GM12878 (cell line): ENCODE measurements around the gene GARNL3. TPM values are rescaled to one million over a fixed set of nuclear protein-coding genes. Genes with fewer than 3 reads are reported as not detected.

ENCODE experiments used
- ATAC-seq: fragments of 200-7000 bp; cut with Tn5 transposase; 3 replicates; pipeline ENCODE4 v1.9.1; 2020; ENCODE audit warnings: mild to moderate bottlenecking, moderate library complexity
- BruUV-seq: library from RNA; stranded (reverse); fragments of 400-500 nt; replicated peaks from 2 replicates; lab custom pipeline; 2021; lab: Mats Ljungman, UMichigan
- CTCF ChIA-PET: fragments of 300-600 bp; sonication (Branson Sonifier 250); formaldehyde crosslinking; extraction: SDS; loops from one replicate; lab custom pipeline; 2021; ENCODE audit warnings: inconsistent platforms; lab: Yijun Ruan, JAX
- POLR2A ChIA-PET: fragments of 350-600 bp; formaldehyde crosslinking; extraction: SDS; loops from one replicate; lab custom pipeline; 2021; ENCODE audit warnings: inconsistent platforms; lab: Charles Lee
- RAD21 ChIA-PET: fragments of 300-600 bp; sonication (Branson Sonifier 250); formaldehyde crosslinking; loops from one replicate; lab custom pipeline; 2023; ENCODE audit warnings: antibody characterized with exemption; ENCODE audit not compliant: unreplicated experiment; lab: Charles Lee
- SMC1A ChIA-PET: fragments of 300-600 bp; sonication (Branson Sonifier 250); formaldehyde crosslinking; loops from one replicate; lab custom pipeline; 2023; ENCODE audit not compliant: unreplicated experiment, uncharacterized antibody; lab: Charles Lee
- DNase-seq: peaks from one replicate; pipeline ENCODE4 v3.0.0-alpha.2; 2011; ENCODE audit warnings: low read depth, low spot score
- FAIRE-seq: peaks from 3 replicates; lab custom pipeline; 2011; peaks lifted over from hg19 to GRCh38; lab: Jason Lieb, UNC
- H2AFZ ChIP-seq: 2 replicates; pipeline ENCODE4 v1.6.0; 2011; ENCODE audit warnings: low read depth, low read length, control low read depth; ENCODE audit not compliant: control insufficient read depth
- H3K27ac ChIP-seq: 2 replicates; pipeline ENCODE4 v1.5.1; 2011; ENCODE audit warnings: control low read depth; ENCODE audit not compliant: control insufficient read depth, insufficient read depth
- H3K27me3 ChIP-seq, 2 experiments: replicated peaks in 1 of 2; 2 replicates each; pipeline versions ENCODE4 v1.6.0 to v1.6.1; 2011; ENCODE audit warnings: low read length in 1 of 2; ENCODE audit not compliant: control insufficient read depth in 2 of 2, insufficient read depth in 2 of 2
- H3K36me3 ChIP-seq, 2 experiments: 2 replicates each; pipeline ENCODE4 v1.5.1; 2011; ENCODE audit warnings: low read length in 1 of 2; ENCODE audit not compliant: control insufficient read depth in 2 of 2, insufficient read depth in 2 of 2
- H3K4me1 ChIP-seq: 2 replicates; pipeline ENCODE4 v1.6.1; 2011; ENCODE audit warnings: mild to moderate bottlenecking, low read length, moderate library complexity, mixed read lengths; ENCODE audit not compliant: control insufficient read depth, insufficient read depth
- H3K4me2 ChIP-seq: 2 replicates; pipeline ENCODE4 v1.6.0; 2011; ENCODE audit warnings: control low read depth; ENCODE audit not compliant: control insufficient read depth, insufficient read depth
- H3K4me3 ChIP-seq: fragments of 200-600 bp; sonication (generic); 2 replicates; pipeline ENCODE4 v1.5.1; 2016
- H3K79me2 ChIP-seq: 2 replicates; pipeline ENCODE4 v1.6.0; 2011; ENCODE audit warnings: low read length; ENCODE audit not compliant: control insufficient read depth, insufficient read depth
- H3K9ac ChIP-seq: 2 replicates; pipeline ENCODE4 v1.8.0; 2011; ENCODE audit warnings: low read length, control low read depth, mixed read lengths; ENCODE audit not compliant: control insufficient read depth, insufficient read depth
- H3K9me3 ChIP-seq: replicated peaks from 3 replicates; pipeline ENCODE4 v1.5.1; 2011; ENCODE audit warnings: mild to moderate bottlenecking, low read length; ENCODE audit not compliant: control insufficient read depth, insufficient read depth
- H4K20me1 ChIP-seq: 2 replicates; pipeline ENCODE4 v1.6.0; 2011; ENCODE audit not compliant: control insufficient read depth, insufficient read depth
- CREM ChIP-seq: IDR thresholded peaks from 2 replicates; pipeline ENCODE4 v1.6.1; 2014; ENCODE audit warnings: antibody characterized with exemption, low read depth
- ETV6 ChIP-seq, 2 experiments: fragments of 450-650 bp in 1 of 2; IDR thresholded peaks in 1 of 2; conservative IDR thresholded peaks in 1 of 2; 2 replicates each; pipeline ENCODE4 v1.6.1; 2014; ENCODE audit warnings: antibody characterized with exemption in 1 of 2, borderline replicate concordance in 1 of 2, low read depth in 1 of 2, mild to moderate bottlenecking in 1 of 2, moderate library complexity in 1 of 2
- GABPA ChIP-seq: IDR thresholded peaks from 2 replicates; pipeline ENCODE4 v1.6.1; 2014; ENCODE audit warnings: antibody characterized with exemption, low read depth, mild to moderate bottlenecking, inconsistent platforms
- KDM1A ChIP-seq: fragments of 200-600 bp; sonication (generic); IDR thresholded peaks from 2 replicates; pipeline ENCODE4 v1.6.1; 2016; ENCODE audit warnings: borderline replicate concordance
- NFYA ChIP-seq: IDR thresholded peaks from 2 replicates; pipeline ENCODE4 v1.6.1; 2011; ENCODE audit warnings: low read depth, mild to moderate bottlenecking, low read length, improper control_type of control experiment, borderline replicate concordance
- RAD21 ChIP-seq: IDR thresholded peaks from 2 replicates; pipeline ENCODE4 v1.6.1; 2011; ENCODE audit warnings: mild to moderate bottlenecking, low read depth, low read length, moderate library complexity; ENCODE audit not compliant: insufficient read depth
- RCOR1 ChIP-seq: conservative IDR thresholded peaks from 2 replicates; pipeline ENCODE4 v1.6.1; 2012; ENCODE audit warnings: low read depth, low read length, improper control_type of control experiment
- TARDBP ChIP-seq: IDR thresholded peaks from 2 replicates; pipeline ENCODE4 v1.6.1; 2016; ENCODE audit warnings: borderline replicate concordance
- ZNF384 ChIP-seq: IDR thresholded peaks from 2 replicates; pipeline ENCODE4 v1.6.1; 2012; ENCODE audit warnings: low read depth, mild to moderate bottlenecking, low read length, improper control_type of control experiment, borderline replicate concordance
- ZNF622 ChIP-seq: fragments of 450-650 bp; IDR thresholded peaks from 2 replicates; pipeline ENCODE4 v1.6.1; 2017; ENCODE audit warnings: mild to moderate bottlenecking, inconsistent platforms
- whole genome bisulfite sequencing: methylation state at CpG from one replicate; pipeline ENCODE4 v1.1.6; 2016; ENCODE audit warnings: low lambda C conversion rate; ENCODE audit not compliant: insufficient replicate concordance, insufficient coverage; ENCODE audit errors: missing lambda C conversion rate; 5-methylcytosine and 5-hydroxymethylcytosine counted together
- in situ Hi-C: fragments of 300-500 bp; cut with MboI; formaldehyde crosslinking; loops from 9 replicates; pipeline ENCODE4 v1.14.3; 2018; ENCODE audit warnings: mixed read lengths
- intact Hi-C: fragments of 100-400 bp; cut with micrococcal nuclease; formaldehyde crosslinking; loops from one replicate; pipeline ENCODE4 v1.14.2; 2022; ENCODE audit not compliant: unreplicated experiment
- polyA plus RNA-seq, 11 experiments: library from polyadenylated mRNA; depleted of rRNA in 4 of 11; unstranded in 6 of 11; stranded (reverse) in 5 of 11; fragments of >200 nt; fragmentation: Nextera tagmentation in 4 of 11; fragmentation: Illumina TruSeq in 1 of 11; extraction: Ambion mirVana in 4 of 11; extraction: Trizol in 1 of 11; gene quantifications; 1 replicate in 1 of 11; 2 replicates in 10 of 11; pipeline versions ENCODE4 v1.2.1 to v1.2.3, GENCODE V29; 2011 to 2016; ENCODE audit warnings: inconsistent platforms in 2 of 11, missing spikeins in 2 of 11, low read depth in 1 of 11
- total RNA-seq, 4 experiments: library from RNA; depleted of rRNA in 3 of 4; stranded (reverse); fragments of >200 nt in 3 of 4; fragmentation: Illumina TruSeq in 1 of 4; extraction: Trizol in 1 of 4; gene quantifications; 2 replicates each; pipeline versions ENCODE4 v1.2.1 to v1.2.3, GENCODE V29; 2013 to 2021
- TF ChIP-seq, protein P1 (sequence below): fragments of 450-650 bp; IDR thresholded peaks from 2 replicates; pipeline ENCODE4 v1.6.1; 2016; ENCODE audit warnings: mild to moderate bottlenecking
- TF ChIP-seq, protein P2 (sequence below): fragments of 150-350 bp; IDR thresholded peaks from 2 replicates; pipeline ENCODE4 v1.6.1; 2016; ENCODE audit warnings: low read depth, low read length
- TF ChIP-seq, protein P3 (sequence below): IDR thresholded peaks from 2 replicates; pipeline ENCODE4 v1.6.1; 2011; ENCODE audit warnings: mild to moderate bottlenecking, low read depth, low read length, moderate library complexity; ENCODE audit not compliant: insufficient replicate concordance
- TF ChIP-seq, protein P4 (sequence below): fragments of 450-650 bp; IDR thresholded peaks from 2 replicates; pipeline ENCODE4 v1.6.1; 2017; ENCODE audit warnings: mild to moderate bottlenecking, moderate library complexity

GARNL3 gene
- total and polyA plus RNA-seq, 10 of the 15 experiments (the other 5 are each of a cell fraction or from before 2014, with no cell fraction given) = 0.89 to 13.2 (median 6.3) TPM

DNA sequence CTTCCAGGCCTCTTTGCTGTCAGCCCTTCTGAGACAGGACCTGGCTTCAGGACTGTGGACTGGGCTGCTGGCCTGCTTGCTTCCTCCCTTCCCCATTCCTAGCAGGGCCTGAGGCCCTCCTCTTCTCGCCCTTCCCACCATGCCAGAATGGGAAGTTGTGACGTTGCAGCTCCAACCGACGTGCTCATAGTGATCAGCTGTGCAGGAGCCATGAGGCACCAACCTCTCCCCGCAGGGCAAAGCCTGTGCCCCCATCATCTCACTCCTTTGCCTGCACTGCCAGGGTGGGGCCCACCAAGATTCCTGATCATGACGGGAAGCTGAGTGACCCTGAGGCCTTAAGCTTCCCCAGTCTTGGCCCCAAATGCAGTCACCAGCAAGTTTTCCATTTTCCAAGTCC lies 45.1 kb upstream of the GARNL3 start:
- no TSS peak for BruUV-seq
- DNase-seq (no peak), ATAC-seq (no peak), FAIRE-seq (no peak)
- H3K4me2 ChIP-seq = no peak overlapping the region
- in situ Hi-C loops (loop anchor here (5.0 kb wide), 1 partner anchor 178 kb away; the partner anchor contains the start of gene SLC2A8), intact Hi-C loops (loop anchor here (10.0 kb wide), 1 partner anchor 235 kb away; the partner anchor contains the start of genes LRSAM1 and RPL12)
- no peak overlapping the region for H3K27ac ChIP-seq
- ChIA-PET SMC1A (no interaction called here), CTCF (interaction anchor here (0.8 to 1.1 kb wide), 3 partner anchors 10 to 178 kb away, joined by 3 to 5 read pairs (median 4); partner anchors contain the start of gene SLC2A8), POLR2A (no interaction called here), RAD21 (no interaction called here)
- H3K9me3 ChIP-seq = no peaks in the 10 kb centered on the region
- no peaks in the 10 kb centered on the region for H3K79me2 ChIP-seq
- H3K36me3 ChIP-seq = no peaks in the 10 kb centered on the region
- peaks cover 21% of the 10 kb centered on the region for H3K4me1 ChIP-seq
- no peak overlapping the region for H3K9ac ChIP-seq
- no peak overlapping the region for H3K4me3 ChIP-seq
- WGBS = 96% methylated on average over 6 of the region's 6 CpGs
- H3K27me3 ChIP-seq = no peaks in the 10 kb centered on the region; a peak in 1 of 4 replicates
- no peak overlapping the region for H2AFZ ChIP-seq
- no peaks in the 10 kb centered on the region for H4K20me1 ChIP-seq
- no peak for TF ChIP-seq CREM
- no peak for TF ChIP-seq TARDBP
- no peak for TF ChIP-seq GABPA
- no peak for TF ChIP-seq ETV6 (conservative IDR thresholded peaks at IDR 0.05 in 1 of 2, IDR thresholded peaks at IDR 0.05 in 1 of 2; ENCODE audit: borderline replicate concordance in 1 of 2, low read depth in 1 of 2)
- no peak for TF ChIP-seq RAD21
- TF ChIP-seq ZNF622 = no peak
- TF ChIP-seq RCOR1 = no peak
- TF ChIP-seq, protein P1, sequence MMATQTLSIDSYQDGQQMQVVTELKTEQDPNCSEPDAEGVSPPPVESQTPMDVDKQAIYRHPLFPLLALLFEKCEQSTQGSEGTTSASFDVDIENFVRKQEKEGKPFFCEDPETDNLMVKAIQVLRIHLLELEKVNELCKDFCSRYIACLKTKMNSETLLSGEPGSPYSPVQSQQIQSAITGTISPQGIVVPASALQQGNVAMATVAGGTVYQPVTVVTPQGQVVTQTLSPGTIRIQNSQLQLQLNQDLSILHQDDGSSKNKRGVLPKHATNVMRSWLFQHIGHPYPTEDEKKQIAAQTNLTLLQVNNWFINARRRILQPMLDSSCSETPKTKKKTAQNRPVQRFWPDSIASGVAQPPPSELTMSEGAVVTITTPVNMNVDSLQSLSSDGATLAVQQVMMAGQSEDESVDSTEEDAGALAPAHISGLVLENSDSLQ = no peak
- TF ChIP-seq NFYA = no peak
- TF ChIP-seq ZNF384 = no peak
- no peak for TF ChIP-seq KDM1A
- TF ChIP-seq, protein P2, sequence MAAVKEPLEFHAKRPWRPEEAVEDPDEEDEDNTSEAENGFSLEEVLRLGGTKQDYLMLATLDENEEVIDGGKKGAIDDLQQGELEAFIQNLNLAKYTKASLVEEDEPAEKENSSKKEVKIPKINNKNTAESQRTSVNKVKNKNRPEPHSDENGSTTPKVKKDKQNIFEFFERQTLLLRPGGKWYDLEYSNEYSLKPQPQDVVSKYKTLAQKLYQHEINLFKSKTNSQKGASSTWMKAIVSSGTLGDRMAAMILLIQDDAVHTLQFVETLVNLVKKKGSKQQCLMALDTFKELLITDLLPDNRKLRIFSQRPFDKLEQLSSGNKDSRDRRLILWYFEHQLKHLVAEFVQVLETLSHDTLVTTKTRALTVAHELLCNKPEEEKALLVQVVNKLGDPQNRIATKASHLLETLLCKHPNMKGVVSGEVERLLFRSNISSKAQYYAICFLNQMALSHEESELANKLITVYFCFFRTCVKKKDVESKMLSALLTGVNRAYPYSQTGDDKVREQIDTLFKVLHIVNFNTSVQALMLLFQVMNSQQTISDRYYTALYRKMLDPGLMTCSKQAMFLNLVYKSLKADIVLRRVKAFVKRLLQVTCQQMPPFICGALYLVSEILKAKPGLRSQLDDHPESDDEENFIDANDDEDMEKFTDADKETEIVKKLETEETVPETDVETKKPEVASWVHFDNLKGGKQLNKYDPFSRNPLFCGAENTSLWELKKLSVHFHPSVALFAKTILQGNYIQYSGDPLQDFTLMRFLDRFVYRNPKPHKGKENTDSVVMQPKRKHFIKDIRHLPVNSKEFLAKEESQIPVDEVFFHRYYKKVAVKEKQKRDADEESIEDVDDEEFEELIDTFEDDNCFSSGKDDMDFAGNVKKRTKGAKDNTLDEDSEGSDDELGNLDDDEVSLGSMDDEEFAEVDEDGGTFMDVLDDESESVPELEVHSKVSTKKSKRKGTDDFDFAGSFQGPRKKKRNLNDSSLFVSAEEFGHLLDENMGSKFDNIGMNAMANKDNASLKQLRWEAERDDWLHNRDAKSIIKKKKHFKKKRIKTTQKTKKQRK = no peak
- TF ChIP-seq, protein P3, sequence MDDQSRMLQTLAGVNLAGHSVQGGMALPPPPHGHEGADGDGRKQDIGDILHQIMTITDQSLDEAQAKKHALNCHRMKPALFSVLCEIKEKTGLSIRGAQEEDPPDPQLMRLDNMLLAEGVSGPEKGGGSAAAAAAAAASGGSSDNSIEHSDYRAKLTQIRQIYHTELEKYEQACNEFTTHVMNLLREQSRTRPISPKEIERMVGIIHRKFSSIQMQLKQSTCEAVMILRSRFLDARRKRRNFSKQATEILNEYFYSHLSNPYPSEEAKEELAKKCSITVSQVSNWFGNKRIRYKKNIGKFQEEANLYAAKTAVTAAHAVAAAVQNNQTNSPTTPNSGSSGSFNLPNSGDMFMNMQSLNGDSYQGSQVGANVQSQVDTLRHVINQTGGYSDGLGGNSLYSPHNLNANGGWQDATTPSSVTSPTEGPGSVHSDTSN = no peak
- TF ChIP-seq, protein P4, sequence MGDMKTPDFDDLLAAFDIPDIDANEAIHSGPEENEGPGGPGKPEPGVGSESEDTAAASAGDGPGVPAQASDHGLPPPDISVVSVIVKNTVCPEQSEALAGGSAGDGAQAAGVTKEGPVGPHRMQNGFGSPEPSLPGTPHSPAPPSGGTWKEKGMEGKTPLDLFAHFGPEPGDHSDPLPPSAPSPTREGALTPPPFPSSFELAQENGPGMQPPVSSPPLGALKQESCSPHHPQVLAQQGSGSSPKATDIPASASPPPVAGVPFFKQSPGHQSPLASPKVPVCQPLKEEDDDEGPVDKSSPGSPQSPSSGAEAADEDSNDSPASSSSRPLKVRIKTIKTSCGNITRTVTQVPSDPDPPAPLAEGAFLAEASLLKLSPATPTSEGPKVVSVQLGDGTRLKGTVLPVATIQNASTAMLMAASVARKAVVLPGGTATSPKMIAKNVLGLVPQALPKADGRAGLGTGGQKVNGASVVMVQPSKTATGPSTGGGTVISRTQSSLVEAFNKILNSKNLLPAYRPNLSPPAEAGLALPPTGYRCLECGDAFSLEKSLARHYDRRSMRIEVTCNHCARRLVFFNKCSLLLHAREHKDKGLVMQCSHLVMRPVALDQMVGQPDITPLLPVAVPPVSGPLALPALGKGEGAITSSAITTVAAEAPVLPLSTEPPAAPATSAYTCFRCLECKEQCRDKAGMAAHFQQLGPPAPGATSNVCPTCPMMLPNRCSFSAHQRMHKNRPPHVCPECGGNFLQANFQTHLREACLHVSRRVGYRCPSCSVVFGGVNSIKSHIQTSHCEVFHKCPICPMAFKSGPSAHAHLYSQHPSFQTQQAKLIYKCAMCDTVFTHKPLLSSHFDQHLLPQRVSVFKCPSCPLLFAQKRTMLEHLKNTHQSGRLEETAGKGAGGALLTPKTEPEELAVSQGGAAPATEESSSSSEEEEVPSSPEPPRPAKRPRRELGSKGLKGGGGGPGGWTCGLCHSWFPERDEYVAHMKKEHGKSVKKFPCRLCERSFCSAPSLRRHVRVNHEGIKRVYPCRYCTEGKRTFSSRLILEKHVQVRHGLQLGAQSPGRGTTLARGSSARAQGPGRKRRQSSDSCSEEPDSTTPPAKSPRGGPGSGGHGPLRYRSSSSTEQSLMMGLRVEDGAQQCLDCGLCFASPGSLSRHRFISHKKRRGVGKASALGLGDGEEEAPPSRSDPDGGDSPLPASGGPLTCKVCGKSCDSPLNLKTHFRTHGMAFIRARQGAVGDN = no peak
